ENCODE data around the gene PDE3A. TPM values are rescaled to one million over a fixed set of nuclear protein-coding genes. Genes with fewer than 3 reads are reported as not detected.

Gene PDE3A
- total and polyA plus RNA-seq, 3 donors from 2014 or later: 1.6 to 4.8 (median 2.7) TPM

GRCh38 chr12:20513189-20513588 lies 144.9 kb downstream of the PDE3A start:
- H3K27me3 ChIP-seq: no peaks in the 10 kb centered on the region
- intact Hi-C loops (cut with DNase I; ENCODE audit: low total_unique reads): no loop called here
- no peaks in the 10 kb centered on the region for H3K36me3 ChIP-seq (ENCODE audit: low read depth, missing control alignments)
- H3K27ac ChIP-seq: no peak overlapping the region
- DNase-seq: no peak
- H3K4me1 ChIP-seq: no peaks in the 10 kb centered on the region
- no peaks in the 10 kb centered on the region for H3K9me3 ChIP-seq
- 84 to 91% methylated on average over 3 of the region's 3 CpGs for WGBS, 2 donors
- no peak overlapping the region for H3K4me3 ChIP-seq
- TF ChIP-seq POLR2A (IDR thresholded peaks at IDR 0.05): no peak
- TF ChIP-seq CTCF (IDR thresholded peaks at IDR 0.05): no peak

GRCh38 chr12:20514598-20514997 lies 146.3 kb downstream of the PDE3A start:
- intact Hi-C loops (cut with DNase I; ENCODE audit: low total_unique reads): no loop called here
- DNase-seq: no peak
- no peak for TF ChIP-seq POLR2A (IDR thresholded peaks at IDR 0.05)
- TF ChIP-seq CTCF (IDR thresholded peaks at IDR 0.05): no peak
- no peaks in the 10 kb centered on the region for H3K9me3 ChIP-seq
- H3K36me3 ChIP-seq (ENCODE audit: low read depth, missing control alignments): no peaks in the 10 kb centered on the region
- H3K4me1 ChIP-seq: no peaks in the 10 kb centered on the region
- no peaks in the 10 kb centered on the region for H3K27me3 ChIP-seq
- no peak overlapping the region for H3K4me3 ChIP-seq
- no peak overlapping the region for H3K27ac ChIP-seq

- intact Hi-C loops (cut with DNase I; ENCODE audit: low total_unique reads): no loop called here
- no peak for DNase-seq
- H3K9me3 ChIP-seq: no peaks in the 10 kb centered on the region
- H3K36me3 ChIP-seq (ENCODE audit: low read depth, missing control alignments): no peaks in the 10 kb centered on the region
- 66 to 77% methylated on average over 1 of the region's 1 CpG for WGBS, 2 donors
- no peaks in the 10 kb centered on the region for H3K4me1 ChIP-seq
- H3K27me3 ChIP-seq: no peaks in the 10 kb centered on the region
- no peak overlapping the region for H3K4me3 ChIP-seq
- TF ChIP-seq POLR2A (IDR thresholded peaks at IDR 0.05) (no peak), CTCF (IDR thresholded peaks at IDR 0.05) (no peak)
- H3K27ac ChIP-seq: no peak overlapping the region
Observed at GRCh38 chr12:20520532-20520931, 152.2 kb downstream of the PDE3A start.

GRCh38 chr12:20523658-20524057 lies 155.3 kb downstream of the PDE3A start:
- no peak for TF ChIP-seq POLR2A (IDR thresholded peaks at IDR 0.05)
- no peak for TF ChIP-seq CTCF (IDR thresholded peaks at IDR 0.05)
- intact Hi-C loops (cut with DNase I; ENCODE audit: low total_unique reads): no loop called here
- Histone ChIP-seq H3K4me3 (no peak overlapping the region), H3K27me3 (no peaks in the 10 kb centered on the region), H3K36me3 (ENCODE audit: low read depth, missing control alignments) (no peaks in the 10 kb centered on the region), H3K27ac (no peak overlapping the region), H3K4me1 (no peaks in the 10 kb centered on the region), H3K9me3 (no peaks in the 10 kb centered on the region)
- WGBS, 2 donors: 79 to 90% methylated on average over 2 of the region's 2 CpGs
- no peak for DNase-seq

- intact Hi-C loops (cut with DNase I; ENCODE audit: low total_unique reads): no loop called here
- Histone ChIP-seq H3K27ac (no peak overlapping the region), H3K4me1 (no peaks in the 10 kb centered on the region), H3K27me3 (no peaks in the 10 kb centered on the region), H3K36me3 (ENCODE audit: low read depth, missing control alignments) (no peaks in the 10 kb centered on the region), H3K9me3 (no peaks in the 10 kb centered on the region), H3K4me3 (no peak overlapping the region)
- DNase-seq: no peak
- no peak for TF ChIP-seq POLR2A (IDR thresholded peaks at IDR 0.05)
- no peak for TF ChIP-seq CTCF (IDR thresholded peaks at IDR 0.05)
- 90 to 93% methylated on average over 5 of the region's 5 CpGs for WGBS, 2 donors
Observed at GRCh38 chr12:20524113-20524512, 155.8 kb downstream of the PDE3A start.
